Activated naive CD8-positive, alpha-beta T cell treated with anti-CD3 and anti-CD28 coated beads, Interleukin-2, amount 10 ng/mL, durations not matched to agents 7 days and 5 days (primary cell): ENCODE data around the gene FHIT. TPM values are rescaled to one million over a fixed set of nuclear protein-coding genes. Genes with fewer than 3 reads are reported as not detected.
A peak's percentile ranks its signal among the peaks of the same experiment; 100 is the strongest.

Source experiments
- ATAC-seq: fragments of 150-1000 bp; cut with Tn5 transposase; one replicate; pipeline ENCODE4 v1.10.0; 2021; ENCODE audit warnings: low read depth, moderate library complexity
- POLR2A ChIA-PET: fragments of 350-600 bp; sonication (Branson Sonifier 250); formaldehyde crosslinking; loops from one replicate; lab custom pipeline; 2021; ENCODE audit warnings: antibody characterized with exemption; lab: Charles Lee
- DNase-seq: peaks from one replicate; pipeline ENCODE4 v3.0.0; 2021
- H3K27ac Mint-ChIP-seq: one replicate; pipeline ENCODE4 v1.8.0; 2022; ENCODE audit warnings: mild to moderate bottlenecking, mixed read lengths
- H3K27me3 Mint-ChIP-seq: one replicate; pipeline ENCODE4 v1.8.0; 2022; ENCODE audit warnings: mild to moderate bottlenecking, moderate library complexity, mixed read lengths
- H3K36me3 Mint-ChIP-seq: one replicate; pipeline ENCODE4 v1.8.0; 2021; ENCODE audit warnings: mild to moderate bottlenecking, mixed read lengths
- H3K4me1 Mint-ChIP-seq: one replicate; pipeline ENCODE4 v1.8.0; 2021; ENCODE audit warnings: mixed read lengths
- H3K4me3 Mint-ChIP-seq: one replicate; pipeline ENCODE4 v1.8.0; 2022; ENCODE audit warnings: mild to moderate bottlenecking, moderate library complexity, mixed read lengths
- H3K9me3 Mint-ChIP-seq: one replicate; pipeline ENCODE4 v1.8.0; 2021; ENCODE audit warnings: mixed read lengths
- total RNA-seq, 2 experiments: library from RNA; stranded (reverse); gene quantifications; one replicate each; pipeline ENCODE4 v1.2.3, GENCODE V29; 2021

The FHIT gene
- total RNA-seq, 2 experiments from 2014 or later, result 3.7 to 5.8 TPM

DNA sequence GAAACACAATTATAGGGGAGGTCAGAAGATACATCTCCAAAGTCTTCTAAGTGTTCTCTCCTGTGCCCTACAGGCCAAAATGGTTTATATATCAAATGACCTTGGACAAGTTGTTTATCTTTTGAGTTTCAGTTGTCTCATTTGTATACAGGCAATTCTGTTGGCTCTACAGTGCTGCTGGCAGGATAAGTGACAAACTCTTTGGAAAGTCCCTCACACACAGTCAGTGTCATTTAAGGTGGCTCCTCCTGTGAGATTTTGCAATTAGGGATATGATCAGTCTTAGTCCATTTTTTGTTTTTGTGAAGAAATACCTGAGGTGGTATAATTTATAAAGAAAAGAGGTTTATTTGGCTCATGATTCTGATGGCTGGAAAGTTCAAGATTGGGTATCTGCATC, 1165.6 kb downstream of the FHIT start:
- DNase-seq, result no peak
- Mint-ChIP-seq H3K9me3 (peaks cover 22% of the 10 kb centered on the region), H3K4me1 (peaks cover 36% of the 10 kb centered on the region), H3K27ac (no peak overlapping the region), H3K36me3 (peaks cover 29% of the 10 kb centered on the region), H3K27me3 (no peaks in the 10 kb centered on the region), H3K4me3 (no peak overlapping the region)
- no peak for ATAC-seq
- POLR2A ChIA-PET, result no interaction called here

DNA sequence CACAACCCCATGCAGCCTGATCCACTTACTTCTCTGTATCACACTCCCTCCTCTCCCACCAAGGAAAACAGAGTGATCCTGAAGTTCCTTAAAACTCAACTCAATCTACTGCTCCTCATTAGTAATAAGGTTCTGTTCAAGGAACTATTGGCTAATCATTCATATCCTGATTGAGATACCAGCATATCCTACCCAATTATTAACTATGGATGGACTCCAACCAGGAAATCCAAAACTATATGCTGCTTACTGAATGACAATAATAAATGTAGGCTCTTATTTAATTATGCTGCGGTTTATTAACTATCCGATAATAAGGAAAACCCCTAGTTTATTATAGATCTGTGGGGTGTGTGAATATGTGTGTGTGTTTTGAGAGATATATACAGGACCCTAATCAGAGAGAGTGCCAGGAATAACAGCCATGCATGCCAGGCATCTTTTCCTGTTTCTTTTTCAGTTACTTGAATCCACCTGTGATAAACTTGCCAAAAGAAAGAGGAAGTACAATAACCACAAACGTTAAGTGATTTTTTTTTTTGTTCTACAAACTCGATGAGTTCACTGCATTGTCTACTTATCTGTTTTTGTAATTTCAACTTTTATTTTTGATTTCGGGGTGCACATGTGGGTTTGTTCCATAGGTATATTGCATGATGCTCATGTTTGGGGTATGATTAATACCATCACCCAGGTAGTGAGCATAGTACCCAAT, 1169.7 kb downstream of the FHIT start:
- ATAC-seq (peak; percentile 34), DNase-seq (no peak)
- H3K4me1 Mint-ChIP-seq, result peaks cover 33% of the 10 kb centered on the region
- peak overlapping the region; percentile 66 for H3K27ac Mint-ChIP-seq
- H3K27me3 Mint-ChIP-seq, result no peaks in the 10 kb centered on the region
- peak overlapping the region; percentile 54 for H3K4me3 Mint-ChIP-seq
- peaks cover 19% of the 10 kb centered on the region for H3K9me3 Mint-ChIP-seq
- POLR2A ChIA-PET, result no interaction called here
- peaks cover 28% of the 10 kb centered on the region for H3K36me3 Mint-ChIP-seq

DNA sequence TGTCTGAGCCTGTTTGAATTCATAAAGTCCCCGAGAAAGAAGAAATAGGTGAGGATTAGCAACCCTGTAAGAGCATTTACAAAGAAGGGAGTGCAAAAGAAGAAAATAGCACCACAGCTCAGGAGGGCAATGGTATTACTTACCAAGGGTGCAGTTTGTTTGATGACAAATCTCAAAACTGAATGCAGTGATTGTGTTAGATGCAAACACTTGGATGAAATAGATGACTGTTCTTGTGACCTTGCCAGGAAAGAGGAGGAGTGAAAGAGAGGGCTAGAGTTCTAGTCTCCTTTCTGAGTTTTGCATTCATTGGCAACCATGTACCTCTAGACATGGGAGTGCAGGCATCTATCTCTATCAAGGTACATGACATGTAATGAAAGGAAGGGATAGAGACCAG, 1170.6 kb downstream of the FHIT start:
- ATAC-seq (peak; percentile 22), DNase-seq (no peak)
- Mint-ChIP-seq H3K27me3 (no peaks in the 10 kb centered on the region), H3K9me3 (peaks cover 16% of the 10 kb centered on the region), H3K4me3 (peak overlapping the region; percentile 60), H3K4me1 (peaks cover 33% of the 10 kb centered on the region), H3K36me3 (peaks cover 22% of the 10 kb centered on the region), H3K27ac (peak overlapping the region; percentile 73)
- POLR2A ChIA-PET, result no interaction called here

DNA sequence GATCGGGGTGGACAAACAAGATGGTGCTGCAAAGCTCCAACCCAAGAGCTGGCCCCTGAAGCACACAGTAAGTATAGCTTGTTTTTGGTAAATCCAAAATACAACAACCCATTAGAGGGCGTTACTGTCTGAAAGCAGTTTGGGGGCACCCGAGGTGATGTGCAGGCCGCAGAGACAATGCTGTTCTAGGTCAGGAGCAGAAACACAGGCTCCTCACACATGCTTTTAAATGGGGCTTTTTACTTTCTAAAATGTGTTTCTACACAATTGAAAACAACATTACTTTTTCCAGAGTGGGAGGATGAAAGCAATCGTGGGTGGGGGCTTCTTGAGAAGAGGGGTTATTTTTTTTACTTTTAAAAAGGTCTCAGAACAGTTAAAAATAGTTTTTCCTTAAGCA, 1172.2 kb downstream of the FHIT start:
- H3K4me1 Mint-ChIP-seq, result peaks cover 31% of the 10 kb centered on the region
- H3K9me3 Mint-ChIP-seq, result peaks cover 12% of the 10 kb centered on the region
- ATAC-seq (peak; percentile 66), DNase-seq (no peak)
- H3K27ac Mint-ChIP-seq, result peak overlapping the region; percentile 32
- H3K36me3 Mint-ChIP-seq, result peaks cover 18% of the 10 kb centered on the region
- H3K27me3 Mint-ChIP-seq, result no peaks in the 10 kb centered on the region
- no peak overlapping the region for H3K4me3 Mint-ChIP-seq
- POLR2A ChIA-PET, result no interaction called here

DNA sequence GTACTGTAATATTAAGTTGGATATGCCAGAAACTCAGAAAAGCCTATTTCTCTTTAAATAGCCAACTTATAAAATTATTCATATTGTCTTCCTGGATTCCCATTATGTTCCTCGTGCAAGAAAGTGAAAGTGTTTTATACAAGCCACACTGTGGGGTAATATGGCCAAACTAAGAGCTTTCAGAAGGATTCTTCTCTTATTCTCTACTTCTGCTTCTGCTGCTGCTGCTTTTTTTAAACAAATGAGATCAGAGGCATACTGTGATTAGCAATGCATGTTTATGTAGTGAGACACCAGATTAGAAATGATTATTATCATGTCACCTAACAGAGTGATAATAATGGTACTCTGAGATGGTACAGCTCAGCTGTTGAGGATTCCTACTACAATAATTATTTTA, 1174.9 kb downstream of the FHIT start:
- H3K36me3 Mint-ChIP-seq, result peaks cover 4% of the 10 kb centered on the region
- peak overlapping the region; percentile 11 for H3K27ac Mint-ChIP-seq
- ATAC-seq (no peak), DNase-seq (no peak)
- POLR2A ChIA-PET, result no interaction called here
- peak overlapping the region; percentile 37 for H3K4me3 Mint-ChIP-seq
- H3K27me3 Mint-ChIP-seq, result no peaks in the 10 kb centered on the region
- peaks cover 18% of the 10 kb centered on the region for H3K4me1 Mint-ChIP-seq
- H3K9me3 Mint-ChIP-seq, result peaks cover 7% of the 10 kb centered on the region

DNA sequence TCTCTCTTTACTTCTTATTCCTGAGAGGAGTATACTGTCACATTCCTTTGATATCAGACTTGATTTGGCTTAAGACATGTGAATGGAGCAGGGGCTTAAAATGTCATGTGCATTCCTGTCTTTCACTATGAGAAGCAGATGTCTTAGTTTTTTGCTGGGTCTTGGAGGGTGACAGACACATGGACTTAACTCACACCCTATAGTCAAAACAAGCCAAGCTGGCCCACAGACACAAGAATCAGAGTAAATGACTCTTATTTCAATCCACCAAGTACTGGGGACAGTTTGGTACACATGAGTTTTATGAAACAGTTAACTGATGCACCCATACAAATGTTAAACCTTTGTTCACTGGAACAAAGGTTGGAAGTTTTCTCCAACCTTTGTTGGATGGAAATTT, 1177.3 kb downstream of the FHIT start:
- DNase-seq (no peak), ATAC-seq (no peak)
- POLR2A ChIA-PET, result no interaction called here
- Mint-ChIP-seq H3K27ac (no peak overlapping the region), H3K27me3 (no peaks in the 10 kb centered on the region), H3K9me3 (peaks cover 6% of the 10 kb centered on the region), H3K36me3 (peaks cover 4% of the 10 kb centered on the region), H3K4me1 (peaks cover 6% of the 10 kb centered on the region), H3K4me3 (no peak overlapping the region)

DNA sequence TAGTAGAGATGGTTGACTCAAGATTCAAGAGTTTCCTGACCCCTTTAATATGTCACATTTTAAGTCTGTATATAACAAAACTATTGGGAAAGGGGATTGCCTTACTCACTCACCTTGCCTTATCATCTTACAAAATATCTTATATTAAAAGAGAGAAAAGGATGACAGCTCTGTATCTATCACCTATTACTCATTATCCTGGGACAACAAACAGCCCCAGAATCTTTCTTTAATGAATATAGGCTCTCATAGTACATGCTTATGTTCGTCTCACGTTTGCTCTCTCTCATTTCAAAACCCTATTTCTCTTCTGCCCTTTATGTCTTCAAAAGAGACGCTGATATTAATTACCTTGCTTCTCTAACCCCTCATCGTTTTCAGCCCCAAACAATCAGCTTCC, 1178.0 kb downstream of the FHIT start:
- POLR2A ChIA-PET, result no interaction called here
- Mint-ChIP-seq H3K36me3 (peaks cover 3% of the 10 kb centered on the region), H3K9me3 (peaks cover 5% of the 10 kb centered on the region), H3K27ac (no peak overlapping the region), H3K4me3 (no peak overlapping the region), H3K27me3 (no peaks in the 10 kb centered on the region), H3K4me1 (peaks cover 6% of the 10 kb centered on the region)
- ATAC-seq (no peak), DNase-seq (no peak)

DNA sequence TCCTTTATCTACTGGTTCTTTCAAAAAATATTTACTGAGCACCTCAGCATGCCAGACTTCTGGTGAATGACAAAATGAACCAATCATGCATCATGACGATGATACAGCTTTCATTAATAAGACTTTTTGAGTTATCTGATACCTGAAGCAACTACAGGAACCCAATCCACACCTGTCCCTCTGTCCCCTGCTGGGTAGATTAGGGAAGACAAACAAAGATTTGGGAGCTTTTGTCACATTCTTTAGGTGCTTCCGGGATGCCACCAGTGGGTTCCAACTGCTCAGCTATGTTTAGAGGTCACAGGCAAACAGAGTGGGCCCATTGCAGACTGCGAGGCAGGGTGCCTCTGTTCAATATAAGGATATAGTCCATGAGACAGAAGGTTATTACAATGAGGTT, 1180.9 kb downstream of the FHIT start:
- no peak for ATAC-seq
- POLR2A ChIA-PET, result no interaction called here
- Mint-ChIP-seq H3K9me3 (peaks cover 9% of the 10 kb centered on the region), H3K36me3 (peaks cover 6% of the 10 kb centered on the region), H3K27ac (no peak overlapping the region), H3K27me3 (no peaks in the 10 kb centered on the region), H3K4me3 (no peak overlapping the region), H3K4me1 (peaks cover 6% of the 10 kb centered on the region)
- DNase-seq, result no peak

DNA sequence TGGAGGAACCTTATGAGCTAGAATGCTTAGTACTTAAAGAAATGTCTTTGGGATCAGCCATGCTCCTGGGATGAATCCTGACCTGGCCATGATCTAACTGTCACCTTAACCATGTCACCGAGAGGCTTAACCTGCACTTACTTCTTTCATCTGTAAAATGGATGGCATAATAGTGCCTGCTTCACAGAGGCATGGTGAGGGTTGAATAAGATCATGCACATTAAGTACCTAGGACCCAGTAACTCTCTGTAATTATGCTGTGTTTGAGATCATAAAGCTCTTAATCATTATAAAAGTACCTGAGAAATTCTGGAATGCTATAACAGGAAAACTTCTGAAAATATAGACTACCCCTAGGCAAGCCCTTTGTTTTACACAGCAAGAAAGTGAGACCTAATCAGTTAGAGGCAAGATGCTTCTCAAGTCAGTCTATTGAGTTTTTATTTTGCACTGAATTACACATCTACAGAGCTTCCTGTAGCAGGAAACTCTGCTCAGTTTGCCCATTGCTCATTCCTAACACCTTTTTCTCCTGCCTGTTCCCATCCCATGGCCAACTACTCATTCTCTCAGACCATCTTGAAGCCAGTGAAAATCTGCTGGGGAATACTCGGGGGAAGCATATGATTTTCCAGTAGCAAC, 1185.9 kb downstream of the FHIT start:
- H3K27ac Mint-ChIP-seq, result no peak overlapping the region
- ATAC-seq (no peak), DNase-seq (no peak)
- peaks cover 5% of the 10 kb centered on the region for H3K9me3 Mint-ChIP-seq
- POLR2A ChIA-PET, result interaction anchor here (1.0 kb wide), 1 partner anchor 55 kb away, joined by 3 read pairs; no protein-coding TSS in a partner anchor
- peaks cover 11% of the 10 kb centered on the region for H3K4me1 Mint-ChIP-seq
- H3K27me3 Mint-ChIP-seq, result no peaks in the 10 kb centered on the region
- H3K4me3 Mint-ChIP-seq, result peak overlapping the region; percentile 31
- peaks cover 12% of the 10 kb centered on the region for H3K36me3 Mint-ChIP-seq

DNA sequence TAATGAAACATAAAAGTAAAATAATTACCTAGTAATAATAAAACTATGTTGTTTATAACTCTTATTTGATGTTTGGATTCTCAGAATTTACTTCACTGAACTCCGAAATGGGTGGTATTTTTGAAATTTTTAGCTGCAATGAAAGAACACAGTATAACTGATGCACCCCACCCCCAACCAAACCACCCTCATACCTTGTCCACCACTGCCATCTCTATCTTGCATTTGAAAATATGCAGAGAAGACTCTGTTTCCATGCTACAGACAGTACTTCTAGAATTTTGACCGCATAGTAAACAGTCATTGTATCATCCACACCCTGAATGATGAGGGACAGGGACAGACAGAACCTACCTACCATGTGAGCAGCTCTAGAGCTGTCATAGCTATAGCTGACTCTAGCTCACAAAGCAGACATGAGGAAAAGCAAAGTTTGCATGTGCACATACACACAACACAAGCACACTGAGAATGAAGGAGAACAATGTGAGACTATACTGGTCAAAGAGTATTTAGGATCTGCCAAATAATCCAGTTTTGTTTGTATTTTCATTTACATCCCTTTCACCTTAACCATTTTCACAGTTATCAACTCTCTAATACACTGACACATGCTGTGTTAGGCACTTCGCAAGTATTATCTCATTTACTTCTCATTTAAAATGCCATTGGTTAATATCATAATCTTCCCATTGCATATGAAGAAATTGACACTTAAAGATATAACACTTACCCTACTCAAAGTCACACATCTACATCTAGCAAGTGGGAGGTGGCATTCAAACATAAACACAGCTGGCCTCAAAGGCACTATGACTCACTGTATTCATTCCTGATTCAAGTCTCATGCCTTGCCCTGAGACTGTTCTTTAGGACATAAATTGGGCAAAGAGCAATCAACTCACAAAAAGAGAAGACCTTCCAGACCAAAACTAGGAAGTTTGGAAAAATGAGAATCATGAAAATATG, 1186.8 kb downstream of the FHIT start:
- peaks cover 5% of the 10 kb centered on the region for H3K9me3 Mint-ChIP-seq
- H3K27me3 Mint-ChIP-seq, result no peaks in the 10 kb centered on the region
- peaks cover 11% of the 10 kb centered on the region for H3K4me1 Mint-ChIP-seq
- H3K36me3 Mint-ChIP-seq, result peaks cover 12% of the 10 kb centered on the region
- no peak overlapping the region for H3K27ac Mint-ChIP-seq
- DNase-seq (no peak), ATAC-seq (no peak)
- no peak overlapping the region for H3K4me3 Mint-ChIP-seq
- POLR2A ChIA-PET, result interaction anchor here (1.0 kb wide), 1 partner anchor 54 kb away, joined by 3 read pairs; no protein-coding TSS in a partner anchor

DNA sequence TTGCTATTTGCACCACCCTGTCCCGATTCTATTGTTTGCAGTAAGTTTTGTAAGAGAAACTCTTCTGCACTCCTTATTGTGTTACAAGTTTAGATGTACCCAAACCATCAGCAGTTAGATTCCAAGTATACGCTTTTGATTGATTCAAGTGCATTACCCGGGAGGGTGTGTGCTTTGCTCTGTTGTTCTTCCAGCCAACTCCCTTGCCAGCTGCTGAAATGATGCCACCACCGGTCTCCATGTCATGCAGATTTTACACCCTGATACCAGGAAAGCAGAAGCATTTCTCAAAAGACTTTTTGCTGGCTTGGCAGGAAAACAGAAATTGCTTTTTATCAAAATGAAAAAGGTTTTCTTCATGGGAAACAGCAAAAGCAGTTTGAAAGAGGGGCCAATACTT, 1194.8 kb downstream of the FHIT start:
- Mint-ChIP-seq H3K4me3 (no peak overlapping the region), H3K27ac (no peak overlapping the region), H3K4me1 (peaks cover 7% of the 10 kb centered on the region), H3K36me3 (peaks cover 11% of the 10 kb centered on the region), H3K27me3 (no peaks in the 10 kb centered on the region), H3K9me3 (peaks cover 14% of the 10 kb centered on the region)
- POLR2A ChIA-PET, result no interaction called here
- DNase-seq (no peak), ATAC-seq (no peak)

DNA sequence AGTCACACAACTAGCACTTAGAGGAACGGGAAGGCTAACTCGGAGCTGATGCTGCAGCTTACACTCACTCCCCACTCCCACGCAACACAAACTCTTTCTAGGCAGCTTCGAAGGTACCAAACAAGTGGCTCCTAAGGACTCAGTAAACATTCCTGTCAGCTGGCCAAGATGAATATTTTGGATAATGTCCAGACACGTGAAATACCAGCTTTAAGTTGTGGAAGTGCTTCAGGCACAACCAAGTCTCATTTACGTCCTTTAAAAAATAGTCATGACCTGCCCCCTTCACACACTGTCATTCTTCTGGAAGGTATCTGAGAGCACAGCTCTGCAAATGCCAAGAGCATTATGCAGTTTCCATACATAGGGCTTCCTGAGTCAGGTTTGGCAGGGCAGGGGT, 1195.5 kb downstream of the FHIT start:
- Mint-ChIP-seq H3K27me3 (no peaks in the 10 kb centered on the region), H3K4me1 (peaks cover 7% of the 10 kb centered on the region), H3K4me3 (no peak overlapping the region), H3K9me3 (peaks cover 15% of the 10 kb centered on the region), H3K36me3 (peaks cover 11% of the 10 kb centered on the region), H3K27ac (no peak overlapping the region)
- DNase-seq (no peak), ATAC-seq (no peak)
- POLR2A ChIA-PET, result no interaction called here

DNA sequence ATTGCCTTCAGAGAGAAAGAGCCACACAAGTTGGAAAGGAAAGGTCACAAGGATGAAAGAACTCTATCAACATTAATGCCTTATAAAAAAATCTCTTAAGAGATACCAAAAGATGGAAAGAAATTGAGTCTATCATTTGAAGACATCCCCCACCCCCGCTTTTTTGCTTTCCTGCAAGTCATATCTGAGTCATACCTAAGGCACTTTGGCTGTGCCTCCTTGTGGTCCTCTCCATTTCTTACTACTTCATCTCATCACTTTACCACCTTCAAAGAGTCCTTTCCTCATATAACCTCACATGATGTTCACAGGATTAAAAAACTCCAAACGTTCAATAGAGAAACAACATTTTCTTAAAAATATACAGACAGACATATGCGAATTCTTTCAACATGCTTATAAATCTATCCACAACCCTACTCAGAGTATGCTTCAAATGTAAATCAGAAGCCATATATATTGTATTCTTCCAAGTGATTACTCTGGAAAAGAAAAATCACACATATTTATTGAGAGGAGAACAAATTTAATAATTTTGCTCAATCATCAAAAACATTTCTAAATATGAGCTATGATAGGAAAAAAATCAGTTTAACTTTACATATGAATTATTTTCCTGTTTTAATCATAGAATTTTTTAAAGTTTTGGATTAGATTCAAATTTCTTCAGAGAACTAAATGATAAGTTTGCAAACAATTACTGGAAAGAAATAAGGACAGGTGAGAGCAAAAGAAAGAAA, 1197.6 kb downstream of the FHIT start:
- Mint-ChIP-seq H3K27me3 (no peaks in the 10 kb centered on the region), H3K4me1 (peaks cover 11% of the 10 kb centered on the region), H3K36me3 (peaks cover 11% of the 10 kb centered on the region), H3K9me3 (peaks cover 15% of the 10 kb centered on the region), H3K4me3 (no peak overlapping the region), H3K27ac (peak overlapping the region; percentile 2)
- ATAC-seq, result no peak
- no peak for DNase-seq
- POLR2A ChIA-PET, result no interaction called here
